TTC549 (cell line): ENCODE results near the gene S100A6.
A peak's percentile ranks its signal among the peaks of the same experiment; 100 is the strongest.

Source experiments
- FAIRE-seq: peaks from 2 replicates; lab custom pipeline; 2012; peaks lifted over from hg19 to GRCh38; lab: Jason Lieb, UNC

S100A6 gene

GRCh38 chr1:153498746-153499145 is 37.0 kb downstream of the S100A6 start:
- no peak for FAIRE-seq

GRCh38 chr1:153495536-153495935 is 40.3 kb downstream of the S100A6 start:
- FAIRE-seq = no peak

- peak; percentile 43 for FAIRE-seq
Measured at GRCh38 chr1:153494976-153495535, 40.7 kb downstream of the S100A6 start.

- FAIRE-seq = no peak
Measured at GRCh38 chr1:153493343-153493960, 42.3 kb downstream of the S100A6 start.

GRCh38 chr1:153490272-153491051 is 45.3 kb downstream of the S100A6 start:
- FAIRE-seq = no peak

GRCh38 chr1:153488731-153489130 is 47.1 kb downstream of the S100A6 start:
- FAIRE-seq = no peak

- no peak for FAIRE-seq
Measured at GRCh38 chr1:153487707-153488106, 48.1 kb downstream of the S100A6 start.

- FAIRE-seq = no peak
Measured at GRCh38 chr1:153485863-153486262, 49.9 kb downstream of the S100A6 start.
